KOPT-K1 (cell line): Measurements from ENCODE around the gene CRAT.
"Not testable (repeated sequence)": the region's sequence is repeated elsewhere in the genome, so short reads cannot be mapped to it uniquely, and the experiment has no call there.

Experiments used
- H3K27ac ChIP-seq: fragments of 200-600 bp; sonication (generic); 2 replicates; pipeline ENCODE4 v1.5.1; 2016; ENCODE audit warnings: antibody characterized with exemption, mild to moderate bottlenecking, low read depth, low read length; ENCODE audit not compliant: poor library complexity, severe bottlenecking
- H3K36me3 ChIP-seq: fragments of 200-600 bp; sonication (generic); 2 replicates; pipeline ENCODE4 v1.5.1; 2017; ENCODE audit warnings: antibody characterized with exemption, mild to moderate bottlenecking, low read length, moderate library complexity; ENCODE audit not compliant: insufficient read depth
- H3K9me3 ChIP-seq: fragments of 200-600 bp; sonication (generic); 2 replicates; pipeline ENCODE4 v1.5.1; 2017; ENCODE audit warnings: antibody characterized with exemption, low read length, mild to moderate bottlenecking; ENCODE audit not compliant: insufficient read depth, poor library complexity, severe bottlenecking

Gene CRAT

GRCh38 chr9:129141066-129142041, 30.8 kb upstream of the CRAT start:
- H3K27ac ChIP-seq, result no peak overlapping the region
- H3K36me3 ChIP-seq, result peaks cover 48% of the 10 kb centered on the region
- H3K9me3 ChIP-seq, result no peaks in the 10 kb centered on the region

GRCh38 chr9:129140397-129141065, 29.9 kb upstream of the CRAT start:
- Histone ChIP-seq H3K36me3 (peaks cover 51% of the 10 kb centered on the region), H3K9me3 (no peaks in the 10 kb centered on the region), H3K27ac (no peak overlapping the region)

- no peaks in the 10 kb centered on the region for H3K9me3 ChIP-seq
Observed at GRCh38 chr9:129139993-129140396, 29.4 kb upstream of the CRAT start.

GRCh38 chr9:129139233-129139992, 28.8 kb upstream of the CRAT start:
- Histone ChIP-seq H3K9me3 (no peaks in the 10 kb centered on the region), H3K27ac (no peak overlapping the region), H3K36me3 (peaks cover 61% of the 10 kb centered on the region)

More at GRCh38 chr9:129139993-129140396, 29.4 kb upstream of the CRAT start:
- H3K27ac ChIP-seq, result no peak overlapping the region
- peaks cover 56% of the 10 kb centered on the region for H3K36me3 ChIP-seq

- no peak overlapping the region for H3K27ac ChIP-seq
- no peaks in the 10 kb centered on the region for H3K9me3 ChIP-seq
- H3K36me3 ChIP-seq, result peaks cover 62% of the 10 kb centered on the region
Observed at GRCh38 chr9:129138476-129139232, 28.1 kb upstream of the CRAT start.

- no peaks in the 10 kb centered on the region for H3K9me3 ChIP-seq
- no peak overlapping the region for H3K27ac ChIP-seq
- H3K36me3 ChIP-seq, result peaks cover 62% of the 10 kb centered on the region
Observed at GRCh38 chr9:129138144-129138462, 27.5 kb upstream of the CRAT start.

GRCh38 chr9:129137292-129138143, 26.9 kb upstream of the CRAT start:
- no peaks in the 10 kb centered on the region for H3K9me3 ChIP-seq
- H3K27ac ChIP-seq, result no peak overlapping the region
- peaks cover 62% of the 10 kb centered on the region for H3K36me3 ChIP-seq

- H3K9me3 ChIP-seq, result no peaks in the 10 kb centered on the region
- H3K36me3 ChIP-seq, result peaks cover 59% of the 10 kb centered on the region
- H3K27ac ChIP-seq, result no peak overlapping the region
Observed at GRCh38 chr9:129136446-129137035, 25.9 kb upstream of the CRAT start.

GRCh38 chr9:129135476-129135875, 24.9 kb upstream of the CRAT start:
- Histone ChIP-seq H3K9me3 (no peaks in the 10 kb centered on the region), H3K36me3 (peaks cover 70% of the 10 kb centered on the region)

GRCh38 chr9:129133082-129133481, 22.5 kb upstream of the CRAT start:
- Histone ChIP-seq H3K27ac (no peak overlapping the region), H3K36me3 (peaks cover 79% of the 10 kb centered on the region), H3K9me3 (no peaks in the 10 kb centered on the region)

More at GRCh38 chr9:129135476-129135875, 24.9 kb upstream of the CRAT start:
- H3K27ac ChIP-seq, result no peak overlapping the region

GRCh38 chr9:129131300-129132145, 20.9 kb upstream of the CRAT start:
- no peaks in the 10 kb centered on the region for H3K9me3 ChIP-seq
- H3K27ac ChIP-seq, result no peak overlapping the region
- H3K36me3 ChIP-seq, result peaks cover 78% of the 10 kb centered on the region

- H3K9me3 ChIP-seq, result no peaks in the 10 kb centered on the region
- H3K27ac ChIP-seq, result no peak overlapping the region
- peaks cover 80% of the 10 kb centered on the region for H3K36me3 ChIP-seq
Observed at GRCh38 chr9:129130791-129131190, 20.2 kb upstream of the CRAT start.

- H3K27ac ChIP-seq, H3K9me3 ChIP-seq: not testable (repeated sequence)
- H3K36me3 ChIP-seq, result peaks cover 81% of the 10 kb centered on the region
Observed at GRCh38 chr9:129130271-129130670, 19.7 kb upstream of the CRAT start.
